Hematopoietic multipotent progenitor cell treated with erythropoietin and hydrocortisone succinate and interleukin-3 and kit ligand, for 8 days (in vitro differentiated cells): Measurements from ENCODE around the gene WBP2.

Experiments used
- DNase-seq: peaks from one replicate; pipeline ENCODE4 v3.0.0-alpha.2; 2015

The WBP2 gene

GRCh38 chr17:75843577-75844529, 11.3 kb downstream of the WBP2 start, which contains the start of gene UNC13D:
TSS of gene UNC13D (minus strand) at chr17:75844404. CDS start at chr17:75844337, 67 bp downstream.
- DNase-seq, result peak; percentile 84

- DNase-seq, result peak; percentile 27
Measured at GRCh38 chr17:75842963-75843576, 12.1 kb downstream of the WBP2 start.

- DNase-seq, result no peak
Measured at GRCh38 chr17:75842411-75842810, 12.7 kb downstream of the WBP2 start.

- DNase-seq, result no peak
Measured at GRCh38 chr17:75840799-75841164, 14.4 kb downstream of the WBP2 start.

GRCh38 chr17:75839942-75840798, 15.0 kb downstream of the WBP2 start:
- no peak for DNase-seq

GRCh38 chr17:75838410-75838809, 16.7 kb downstream of the WBP2 start:
- DNase-seq, result no peak

GRCh38 chr17:75837899-75838298, 17.2 kb downstream of the WBP2 start:
- DNase-seq, result no peak

GRCh38 chr17:75836605-75837004, 18.5 kb downstream of the WBP2 start:
- no peak for DNase-seq

- DNase-seq, result no peak
Measured at GRCh38 chr17:75835654-75835987, 19.5 kb downstream of the WBP2 start.

- no peak for DNase-seq
Measured at GRCh38 chr17:75834928-75835653, 20.0 kb downstream of the WBP2 start.

- no peak for DNase-seq
Measured at GRCh38 chr17:75834279-75834920, 20.7 kb downstream of the WBP2 start.

GRCh38 chr17:75832652-75833400, 22.3 kb downstream of the WBP2 start:
- no peak for DNase-seq

- DNase-seq, result no peak
Measured at GRCh38 chr17:75832164-75832651, 22.9 kb downstream of the WBP2 start.

- DNase-seq, result no peak
Measured at GRCh38 chr17:75831032-75831571, 24.0 kb downstream of the WBP2 start.

GRCh38 chr17:75830164-75831031, 24.7 kb downstream of the WBP2 start:
- no peak for DNase-seq

GRCh38 chr17:75829747-75830146, 25.4 kb downstream of the WBP2 start:
- no peak for DNase-seq

GRCh38 chr17:75828741-75829140, 26.4 kb downstream of the WBP2 start:
- DNase-seq, result no peak

GRCh38 chr17:75828076-75828400, 27.1 kb downstream of the WBP2 start:
- no peak for DNase-seq

- DNase-seq, result peak; percentile 31
Measured at GRCh38 chr17:75827308-75828075, 27.6 kb downstream of the WBP2 start.
